HL-60 (cell line): ENCODE data around the gene TSHZ3.
A peak's percentile ranks its signal among the peaks of the same experiment; 100 is the strongest.

ENCODE experiments used
- DNase-seq, 2 experiments: peaks; one replicate each; pipeline ENCODE4 v3.0.0-alpha.2; 2010 to 2020; ENCODE audit warnings: low read depth in 1 of 2, low spot score in 1 of 2
- H3K27ac ChIP-seq: fragments of 250-450 bp; sonication (Bioruptor Pico); replicated peaks from 2 replicates; pipeline ENCODE4 v1.5.1; 2020; ENCODE audit warnings: mild to moderate bottlenecking, moderate library complexity
- H3K27me3 ChIP-seq: fragments of 250-450 bp; sonication (Bioruptor Pico); 2 replicates; pipeline ENCODE4 v1.5.1; 2021; ENCODE audit warnings: mild to moderate bottlenecking, moderate library complexity; ENCODE audit not compliant: insufficient read depth, poor library complexity, severe bottlenecking
- H3K4me3 ChIP-seq: replicated peaks from 2 replicates; pipeline ENCODE4 v1.5.1; 2011; ENCODE audit warnings: mild to moderate bottlenecking, control low read depth, low read length; ENCODE audit not compliant: insufficient read depth
- GABPA ChIP-seq: IDR thresholded peaks from 2 replicates; pipeline ENCODE4 v1.6.1; 2012; ENCODE audit warnings: low read depth
- POLR2AphosphoS5 ChIP-seq: IDR thresholded peaks from 2 replicates; pipeline ENCODE4 v1.6.1; 2012; ENCODE audit warnings: low read depth
- REST ChIP-seq: IDR thresholded peaks from 2 replicates; pipeline ENCODE4 v1.6.1; 2012; ENCODE audit warnings: low read depth; ENCODE audit not compliant: insufficient replicate concordance
- SPI1 ChIP-seq: IDR thresholded peaks from 2 replicates; pipeline ENCODE4 v1.6.1; 2012; ENCODE audit warnings: low read depth, mild to moderate bottlenecking, borderline replicate concordance
- TF ChIP-seq, protein P1 (sequence below): IDR thresholded peaks from one replicate; pipeline ENCODE4 v1.5.1; 2011; ENCODE audit warnings: low read length, control low read depth, inconsistent platforms; ENCODE audit not compliant: insufficient read depth

The TSHZ3 gene

DNA sequence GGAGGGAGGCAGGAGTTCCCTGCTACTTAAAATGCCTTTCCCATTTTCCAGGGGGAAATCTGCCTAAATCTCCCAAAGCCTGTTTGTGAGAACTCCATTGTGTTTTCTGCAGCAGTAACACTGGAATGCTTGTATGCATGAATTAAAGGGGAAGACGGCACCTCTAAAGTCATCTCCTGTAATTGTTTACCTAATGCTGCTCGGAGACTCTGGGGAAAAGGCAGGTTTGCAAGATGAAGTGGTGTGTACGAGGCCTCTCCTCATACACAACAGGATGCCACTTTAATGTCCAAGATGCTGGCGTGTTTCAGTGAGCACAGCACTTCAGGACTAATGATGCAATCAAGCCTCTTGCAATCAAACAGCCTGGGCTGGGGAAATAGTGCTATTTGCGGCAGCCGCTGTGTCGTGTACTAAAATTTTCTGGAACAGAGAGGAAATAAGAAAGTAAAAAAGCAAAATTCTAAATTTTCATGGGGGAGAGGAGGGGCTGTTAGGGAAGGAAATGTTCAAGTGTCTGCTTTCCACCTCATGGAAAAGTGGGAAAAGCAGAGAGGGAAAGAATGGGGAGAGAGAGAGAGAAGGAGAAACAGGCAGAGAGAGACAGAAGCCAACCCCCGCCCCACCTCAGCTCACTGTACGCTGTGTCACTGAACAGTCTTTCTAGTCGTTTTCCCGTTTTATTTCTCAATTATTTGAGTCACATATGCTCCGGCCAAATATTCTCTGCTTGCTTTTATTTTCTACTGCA lies 32.9 kb downstream of the TSHZ3 start:
- Histone ChIP-seq H3K4me3 (peak overlapping the region; percentile 15), H3K27ac (peak overlapping the region; percentile 92), H3K27me3 (no peaks in the 10 kb centered on the region)
- TF ChIP-seq REST (no peak), POLR2AphosphoS5 (peak; percentile 39; the same call in 1 of the 2 replicates)
- DNase-seq, result peak; percentile 90 to 93

DNA sequence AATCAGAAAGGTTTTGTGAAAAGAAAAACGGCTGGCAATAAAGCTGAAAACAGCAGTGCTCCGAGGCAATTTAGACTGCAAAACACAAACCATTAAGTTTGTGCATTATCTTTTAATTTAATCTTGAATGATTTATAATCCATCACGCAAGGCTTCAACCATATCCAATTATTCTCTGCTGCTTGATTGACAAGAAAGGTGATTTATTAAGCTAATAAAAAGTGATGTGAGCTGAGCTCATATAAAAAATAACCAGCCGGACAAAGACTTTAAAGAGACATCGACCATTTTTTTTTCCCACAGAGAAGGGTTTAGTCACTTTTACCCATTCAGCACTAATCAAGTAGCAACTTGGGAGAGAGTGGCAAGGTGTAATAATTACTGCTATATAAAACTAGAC lies 33.6 kb downstream of the TSHZ3 start:
- Histone ChIP-seq H3K4me3 (no peak overlapping the region), H3K27me3 (no peaks in the 10 kb centered on the region), H3K27ac (peak overlapping the region; percentile 92)
- TF ChIP-seq, protein P1, sequence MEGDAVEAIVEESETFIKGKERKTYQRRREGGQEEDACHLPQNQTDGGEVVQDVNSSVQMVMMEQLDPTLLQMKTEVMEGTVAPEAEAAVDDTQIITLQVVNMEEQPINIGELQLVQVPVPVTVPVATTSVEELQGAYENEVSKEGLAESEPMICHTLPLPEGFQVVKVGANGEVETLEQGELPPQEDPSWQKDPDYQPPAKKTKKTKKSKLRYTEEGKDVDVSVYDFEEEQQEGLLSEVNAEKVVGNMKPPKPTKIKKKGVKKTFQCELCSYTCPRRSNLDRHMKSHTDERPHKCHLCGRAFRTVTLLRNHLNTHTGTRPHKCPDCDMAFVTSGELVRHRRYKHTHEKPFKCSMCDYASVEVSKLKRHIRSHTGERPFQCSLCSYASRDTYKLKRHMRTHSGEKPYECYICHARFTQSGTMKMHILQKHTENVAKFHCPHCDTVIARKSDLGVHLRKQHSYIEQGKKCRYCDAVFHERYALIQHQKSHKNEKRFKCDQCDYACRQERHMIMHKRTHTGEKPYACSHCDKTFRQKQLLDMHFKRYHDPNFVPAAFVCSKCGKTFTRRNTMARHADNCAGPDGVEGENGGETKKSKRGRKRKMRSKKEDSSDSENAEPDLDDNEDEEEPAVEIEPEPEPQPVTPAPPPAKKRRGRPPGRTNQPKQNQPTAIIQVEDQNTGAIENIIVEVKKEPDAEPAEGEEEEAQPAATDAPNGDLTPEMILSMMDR, result no peak
- TF ChIP-seq GABPA, result no peak
- TF ChIP-seq REST, result no peak
- no peak for TF ChIP-seq SPI1
- TF ChIP-seq POLR2AphosphoS5, result no peak
- DNase-seq, result no peak

DNA sequence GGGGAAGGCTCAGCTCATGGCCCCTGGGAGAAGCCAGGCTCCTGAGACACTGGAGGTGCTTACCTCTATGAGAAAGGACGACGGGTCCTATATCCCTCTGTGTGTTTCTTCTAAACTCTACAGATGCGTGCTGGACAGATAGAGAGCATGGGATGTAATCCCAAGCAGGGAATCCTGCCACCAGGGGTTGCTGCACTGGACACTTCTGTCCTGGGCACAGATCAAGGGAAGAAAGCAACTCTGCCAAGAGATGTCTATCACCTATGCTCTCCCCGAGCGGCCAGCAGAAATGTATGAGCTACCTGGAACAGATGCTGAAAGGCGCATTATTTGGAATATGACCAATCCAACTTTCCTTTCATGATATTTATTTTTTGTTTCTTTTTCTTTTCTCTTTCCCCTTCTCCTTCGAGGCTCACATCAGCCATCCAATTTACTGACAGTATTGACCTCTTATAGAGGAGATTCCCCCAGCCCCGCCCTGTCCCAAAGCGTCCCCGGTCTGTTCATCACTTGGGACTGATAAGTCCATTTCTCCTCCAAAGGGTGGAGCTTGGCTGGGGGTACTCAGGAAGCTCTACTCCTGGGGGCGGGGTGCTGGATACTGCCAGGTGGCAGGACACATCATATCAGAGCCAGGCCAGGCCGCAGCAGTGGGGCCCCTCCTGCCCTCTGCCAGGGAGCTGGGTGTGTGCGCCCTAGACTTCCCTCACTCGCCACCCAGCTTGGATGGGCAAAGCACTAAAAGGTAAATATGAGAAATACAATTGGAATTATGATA lies 34.2 kb downstream of the TSHZ3 start:
- Histone ChIP-seq H3K27ac (peak overlapping the region; percentile 92), H3K4me3 (no peak overlapping the region), H3K27me3 (no peaks in the 10 kb centered on the region)
- DNase-seq, result no peak
- TF ChIP-seq REST (no peak), GABPA (no peak), SPI1 (no peak), POLR2AphosphoS5 (no peak)
- TF ChIP-seq, protein P1, result no peak
